Purkinje cell (primary cell): ENCODE data around the gene HLA-B. TPM values are rescaled to one million over a fixed set of nuclear protein-coding genes. Genes with fewer than 3 reads are reported as not detected.

Experiments
- polyA plus RNA-seq: library from polyadenylated mRNA; unstranded; fragments of >200 nt; fragmentation: Nextera tagmentation; gene quantifications from 2 replicates; pipeline ENCODE4 v1.2.1, GENCODE V29; 2014

The HLA-B gene
- polyA plus RNA-seq, result 164 and 256 TPM in 2 replicates

GRCh38 chr6:31356946-31357466 is at the start of gene HLA-B:
Gene HLA-B, minus strand, starts transcription at chr6:31357179. Its CDS starts 21 bp downstream, at chr6:31357158.

GRCh38 chr6:31403283-31404060 is 46.5 kb upstream of the HLA-B start, which contains the start of gene MICA:
Gene MICA, plus strand, starts transcription at chr6:31403595. Its CDS starts 38 bp downstream, at chr6:31403633.

Other genes with a start within 250 kb of the HLA-B start
- gene C6orf15, start 244.6 kb downstream of the HLA-B start, polyA plus RNA-seq, result not detected in 2 replicates
- gene PSORS1C1, start 242.4 kb downstream of the HLA-B start, polyA plus RNA-seq, result 3.5 TPM in 1 of 2 replicates, not detected in the other
- not detected in 2 replicates for gene CDSN, start 236.7 kb downstream of the HLA-B start, polyA plus RNA-seq
- gene PSORS1C2, start 218.1 kb downstream of the HLA-B start, polyA plus RNA-seq, result not detected in 2 replicates
- 0.52 and 1.4 TPM in 2 replicates for gene CCHCR1, start 199.4 kb downstream of the HLA-B start, polyA plus RNA-seq
- 0.15 and 0.32 TPM in 2 replicates for gene TCF19, start 198.6 kb downstream of the HLA-B start, polyA plus RNA-seq
- not detected in 2 replicates for gene POU5F1, start 186.5 kb downstream of the HLA-B start, polyA plus RNA-seq
- 10.6 and 18.4 TPM in 2 replicates for gene HLA-C, start 85.1 kb downstream of the HLA-B start, polyA plus RNA-seq
- gene MICA, start 46.4 kb upstream of the HLA-B start, polyA plus RNA-seq, result 0.32 TPM in 1 of 2 replicates, not detected in the other
- not detected in 2 replicates for gene MICB, start 141.0 kb upstream of the HLA-B start, polyA plus RNA-seq
- gene MCCD1, start 171.8 kb upstream of the HLA-B start, polyA plus RNA-seq, result not detected in 2 replicates
- gene DDX39B, start 184.8 kb upstream of the HLA-B start, polyA plus RNA-seq, result 76.0 and 88.5 TPM in 2 replicates
- gene ATP6V1G2, start 189.4 kb upstream of the HLA-B start, polyA plus RNA-seq, result 154 and 211 TPM in 2 replicates
- gene NFKBIL1, start 190.4 kb upstream of the HLA-B start, polyA plus RNA-seq, result 0.62 and 0.75 TPM in 2 replicates
- gene LTA, start 215.1 kb upstream of the HLA-B start, polyA plus RNA-seq, result not detected in 2 replicates
- gene TNF, start 218.4 kb upstream of the HLA-B start, polyA plus RNA-seq, result not detected in 2 replicates
- gene LTB, start 225.2 kb upstream of the HLA-B start, polyA plus RNA-seq, result not detected in 2 replicates
- gene LST1, start 229.1 kb upstream of the HLA-B start, polyA plus RNA-seq, result not detected in 2 replicates
- not detected in 2 replicates for gene NCR3, start 235.8 kb upstream of the HLA-B start, polyA plus RNA-seq